ENCODE measurements around the gene FBXW8.

The FBXW8 gene

DNA sequence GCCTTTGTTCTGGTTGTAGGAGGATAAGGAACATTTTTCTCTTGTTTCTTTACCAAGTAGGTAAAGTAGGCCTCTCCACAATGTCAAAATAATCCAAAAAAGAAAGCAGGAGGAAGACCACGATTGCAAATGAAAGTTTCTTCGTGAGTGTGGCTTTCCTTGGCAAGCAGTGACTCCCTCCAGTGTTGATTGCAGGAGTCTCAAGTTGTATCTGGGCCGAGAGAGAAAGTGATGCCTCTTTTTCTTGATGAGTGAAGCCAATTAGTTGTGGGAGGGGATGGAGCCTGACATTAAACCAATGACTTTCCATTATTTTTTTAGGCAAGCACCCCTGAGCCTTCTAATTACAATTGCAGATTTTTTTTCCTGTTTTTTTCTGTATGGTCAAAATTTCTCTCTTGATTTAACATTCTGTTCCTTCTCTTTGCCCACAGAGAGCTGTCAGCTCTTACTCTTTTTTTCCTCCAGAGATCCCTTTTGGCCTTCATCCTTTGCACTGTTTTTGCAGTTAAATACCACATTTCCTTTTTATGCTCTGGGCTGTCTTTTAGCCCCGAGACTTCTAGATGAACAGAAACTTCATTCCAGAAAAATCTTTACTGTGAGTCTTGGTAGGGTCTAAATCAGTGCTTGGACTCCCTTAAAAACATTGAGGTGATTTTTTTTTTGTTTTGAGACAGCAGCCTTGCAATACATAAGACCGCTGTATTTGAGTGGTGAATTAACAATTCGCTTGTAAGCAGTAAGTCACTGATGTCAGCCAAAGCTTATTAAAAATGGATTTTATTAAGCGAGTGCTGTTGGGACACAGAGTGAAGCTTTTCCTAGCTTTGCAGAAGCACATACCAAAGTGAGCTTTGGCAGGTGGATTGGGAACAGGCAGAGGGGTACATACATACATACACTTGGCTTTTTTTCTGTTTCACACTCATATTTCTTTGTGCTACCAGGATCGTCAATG is 15.8 kb downstream of the FBXW8 start:
- no peak for DNase-seq (ENCODE audit: low spot score)
- TF ChIP-seq, protein P1, sequence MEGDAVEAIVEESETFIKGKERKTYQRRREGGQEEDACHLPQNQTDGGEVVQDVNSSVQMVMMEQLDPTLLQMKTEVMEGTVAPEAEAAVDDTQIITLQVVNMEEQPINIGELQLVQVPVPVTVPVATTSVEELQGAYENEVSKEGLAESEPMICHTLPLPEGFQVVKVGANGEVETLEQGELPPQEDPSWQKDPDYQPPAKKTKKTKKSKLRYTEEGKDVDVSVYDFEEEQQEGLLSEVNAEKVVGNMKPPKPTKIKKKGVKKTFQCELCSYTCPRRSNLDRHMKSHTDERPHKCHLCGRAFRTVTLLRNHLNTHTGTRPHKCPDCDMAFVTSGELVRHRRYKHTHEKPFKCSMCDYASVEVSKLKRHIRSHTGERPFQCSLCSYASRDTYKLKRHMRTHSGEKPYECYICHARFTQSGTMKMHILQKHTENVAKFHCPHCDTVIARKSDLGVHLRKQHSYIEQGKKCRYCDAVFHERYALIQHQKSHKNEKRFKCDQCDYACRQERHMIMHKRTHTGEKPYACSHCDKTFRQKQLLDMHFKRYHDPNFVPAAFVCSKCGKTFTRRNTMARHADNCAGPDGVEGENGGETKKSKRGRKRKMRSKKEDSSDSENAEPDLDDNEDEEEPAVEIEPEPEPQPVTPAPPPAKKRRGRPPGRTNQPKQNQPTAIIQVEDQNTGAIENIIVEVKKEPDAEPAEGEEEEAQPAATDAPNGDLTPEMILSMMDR (IDR thresholded peaks at IDR 0.05; ENCODE audit: extremely low read depth, missing control alignments), result no peak

DNA sequence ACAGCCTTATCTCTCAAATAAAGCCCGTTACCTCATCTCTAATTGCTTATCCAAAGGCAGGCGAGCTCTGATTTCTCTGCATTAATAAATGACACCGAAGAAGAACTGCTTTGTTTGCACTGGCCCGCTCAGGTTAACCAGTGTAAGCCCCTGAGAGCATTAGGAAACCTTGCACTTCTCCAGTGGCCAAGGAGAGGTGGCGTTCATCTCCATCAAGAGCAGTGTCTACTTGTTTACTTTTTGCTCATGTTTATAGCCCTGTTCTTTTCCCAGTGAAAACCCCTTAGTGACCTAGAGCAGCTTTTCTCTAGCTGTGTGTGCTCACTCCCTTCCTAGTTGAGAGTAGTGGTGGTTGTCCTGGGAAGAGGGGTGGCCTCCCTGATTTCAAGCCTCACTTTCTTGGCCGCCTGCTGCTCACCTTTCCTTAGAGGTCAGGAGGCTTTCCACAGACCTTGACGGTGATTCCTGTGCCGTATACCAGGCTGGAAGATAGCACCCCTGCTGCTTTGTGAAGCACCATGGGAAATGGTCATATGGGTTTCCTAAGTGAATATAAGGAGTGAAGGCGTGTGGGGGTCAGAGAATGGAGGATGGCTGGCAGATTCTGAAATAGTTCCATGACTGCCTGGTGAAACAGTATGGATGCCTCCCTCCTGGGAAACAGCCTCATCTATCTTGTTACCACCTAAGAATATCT is 16.6 kb downstream of the FBXW8 start:
- TF ChIP-seq, protein P1 (IDR thresholded peaks at IDR 0.05; ENCODE audit: extremely low read depth, missing control alignments), result no peak
- no peak for DNase-seq (ENCODE audit: low spot score)

DNA sequence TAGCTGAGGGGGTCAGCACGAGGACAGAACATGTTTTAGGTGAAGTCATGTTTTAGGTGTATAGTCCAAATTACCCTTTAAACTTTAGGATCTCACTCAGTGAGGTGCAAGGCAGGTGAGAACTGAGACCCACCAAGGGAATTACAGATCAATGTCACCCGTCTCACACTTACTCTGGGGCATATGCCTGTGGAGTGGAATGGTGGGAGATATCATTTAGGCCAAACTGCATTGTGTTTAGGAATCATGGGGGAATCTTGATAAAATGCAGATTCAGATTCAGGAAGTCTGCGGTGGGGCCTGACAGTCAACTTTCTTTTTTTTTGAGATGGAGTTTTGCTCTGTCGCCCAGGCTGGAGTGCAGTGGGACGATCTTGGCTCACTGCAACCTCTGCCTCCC is 17.8 kb downstream of the FBXW8 start:
- TF ChIP-seq, protein P1 (IDR thresholded peaks at IDR 0.05; ENCODE audit: extremely low read depth, missing control alignments), result no peak

DNA sequence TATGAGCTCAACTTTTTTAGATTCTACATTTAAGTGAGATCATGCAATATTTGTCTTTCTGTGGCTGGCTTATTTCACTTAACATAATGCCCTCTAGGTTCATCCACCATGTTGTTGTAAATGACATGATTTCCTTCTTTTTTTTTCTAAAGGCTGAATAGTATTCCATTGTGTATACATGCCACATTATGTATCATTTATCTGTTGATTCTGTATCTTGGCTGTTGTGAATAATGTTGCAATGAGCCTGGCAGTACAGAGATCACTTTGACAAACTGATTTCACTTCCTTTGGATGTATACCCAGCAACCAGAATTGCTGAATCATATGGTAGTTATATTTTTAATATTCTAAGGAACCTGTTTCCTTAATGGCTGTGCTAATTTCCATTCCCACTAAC is 19.1 kb downstream of the FBXW8 start:
- TF ChIP-seq, protein P1 (IDR thresholded peaks at IDR 0.05; ENCODE audit: extremely low read depth, missing control alignments), result no peak
- no peak for DNase-seq (ENCODE audit: low spot score)

More for the DNA sequence above, 17.8 kb downstream of the FBXW8 start:
- no peak for DNase-seq (ENCODE audit: low spot score)

DNA sequence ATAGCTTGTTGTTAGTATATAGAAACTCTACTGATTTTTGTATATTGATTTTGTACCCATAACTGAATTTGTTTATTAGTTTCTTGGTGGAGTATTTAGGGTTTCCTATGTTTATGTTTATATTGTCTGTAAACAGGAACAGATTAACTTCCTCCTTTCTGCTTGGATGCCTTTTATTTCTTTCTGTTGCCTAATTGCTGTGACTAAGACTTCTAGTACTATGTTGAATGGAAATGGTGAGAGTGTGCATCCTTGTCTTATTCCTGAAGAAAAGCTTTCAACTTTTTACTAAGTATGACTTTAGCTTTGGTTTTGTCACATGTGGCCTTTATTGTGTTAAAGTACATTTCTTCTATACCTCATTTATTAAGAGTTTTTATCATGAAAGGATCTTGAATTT is 20.9 kb downstream of the FBXW8 start:
- TF ChIP-seq, protein P1 (IDR thresholded peaks at IDR 0.05; ENCODE audit: extremely low read depth, missing control alignments), result no peak
- DNase-seq (ENCODE audit: low spot score), result no peak

DNA sequence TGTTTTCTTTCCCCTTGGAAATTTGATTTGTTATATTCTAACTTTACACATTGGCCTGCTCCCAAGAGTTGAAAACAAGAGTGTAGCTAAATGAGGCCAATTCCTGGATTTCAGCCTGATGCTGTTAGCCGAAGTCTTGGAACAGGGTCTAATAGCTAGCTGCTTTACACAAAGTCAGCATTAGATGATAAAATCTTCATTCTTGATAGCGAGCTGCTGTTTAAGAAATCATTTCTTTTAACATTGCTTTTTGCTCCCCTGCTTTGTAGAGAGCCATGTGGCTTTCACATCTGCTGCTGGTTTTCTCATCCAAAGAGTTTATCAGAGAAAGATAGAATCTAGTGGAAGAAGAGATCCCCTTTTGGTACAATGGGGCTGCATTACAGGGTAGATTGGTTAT is 22.3 kb downstream of the FBXW8 start:
- no peak for DNase-seq (ENCODE audit: low spot score)
- TF ChIP-seq, protein P1 (IDR thresholded peaks at IDR 0.05; ENCODE audit: extremely low read depth, missing control alignments), result no peak

Measured in GM20000 (cell line).